Stimulated activated CD4-positive, alpha-beta T cell treated with anti-CD3 and anti-CD28 coated beads, Interleukin-15, amount 100 ng/mL, for 48 hours (primary cell): Measurements from ENCODE around the gene GNB1L.

ENCODE experiments used
- DNase-seq, 2 donors: peaks; one replicate each; pipeline ENCODE4 v3.0.0-alpha.2; 2020; ENCODE audit warnings: low read depth in 2 of 2

Gene GNB1L

DNA sequence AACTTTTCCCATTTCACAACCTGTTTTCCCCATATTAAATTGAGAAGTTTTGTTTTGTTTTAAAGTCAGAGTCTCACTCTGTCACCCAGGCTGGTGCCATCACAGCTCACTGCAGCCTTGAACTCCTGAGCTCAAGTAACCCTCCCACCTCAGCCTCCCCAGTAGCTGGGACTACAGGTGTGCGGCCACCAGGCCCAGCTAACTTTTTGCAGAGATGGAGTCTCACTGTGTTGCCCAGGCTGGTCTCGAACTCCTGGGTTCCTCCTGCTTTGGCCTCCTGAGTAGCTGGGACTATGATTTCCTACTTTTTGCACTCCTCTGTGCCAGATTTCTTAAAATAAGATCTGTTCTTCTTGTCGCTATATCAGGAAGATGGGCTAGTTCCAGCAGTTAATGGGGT, 44.9 kb downstream of the GNB1L start:
- DNase-seq, result no peak

DNA sequence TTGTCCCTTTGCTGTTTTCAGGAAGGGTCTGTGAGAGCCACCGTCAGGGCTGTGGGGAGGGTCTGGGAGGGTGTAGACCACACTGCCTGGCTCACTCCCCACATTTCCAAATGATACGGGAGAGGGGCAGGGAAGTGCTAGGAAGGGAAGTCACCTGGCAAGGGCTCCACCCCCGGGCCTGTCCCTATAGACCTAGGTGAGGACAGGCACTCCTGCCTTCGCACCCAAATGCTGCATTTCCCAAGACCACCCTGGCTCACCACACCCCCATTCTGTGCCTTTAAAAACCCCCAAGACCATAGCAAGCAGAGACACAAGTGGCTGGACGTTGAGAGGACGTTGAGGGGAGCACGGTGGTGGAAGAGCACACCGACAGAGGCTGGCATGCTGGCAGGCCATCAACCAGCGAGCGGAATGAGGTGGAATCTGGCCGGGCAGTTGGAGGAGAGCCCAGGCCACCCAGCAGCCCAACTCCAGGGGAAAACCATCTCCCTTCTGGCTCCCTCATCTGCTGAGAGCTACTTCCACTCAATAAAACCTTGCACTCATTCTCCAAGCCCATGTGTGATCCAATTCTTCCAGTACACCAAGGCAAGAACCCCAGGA, 45.7 kb downstream of the GNB1L start:
- no peak for DNase-seq

GRCh38 chr22:19807914-19808872, 46.5 kb downstream of the GNB1L start:
- no peak for DNase-seq

GRCh38 chr22:19807161-19807913, 47.3 kb downstream of the GNB1L start:
- no peak for DNase-seq

- DNase-seq, result no peak
Observed at GRCh38 chr22:19806213-19807160, 48.2 kb downstream of the GNB1L start.

DNA sequence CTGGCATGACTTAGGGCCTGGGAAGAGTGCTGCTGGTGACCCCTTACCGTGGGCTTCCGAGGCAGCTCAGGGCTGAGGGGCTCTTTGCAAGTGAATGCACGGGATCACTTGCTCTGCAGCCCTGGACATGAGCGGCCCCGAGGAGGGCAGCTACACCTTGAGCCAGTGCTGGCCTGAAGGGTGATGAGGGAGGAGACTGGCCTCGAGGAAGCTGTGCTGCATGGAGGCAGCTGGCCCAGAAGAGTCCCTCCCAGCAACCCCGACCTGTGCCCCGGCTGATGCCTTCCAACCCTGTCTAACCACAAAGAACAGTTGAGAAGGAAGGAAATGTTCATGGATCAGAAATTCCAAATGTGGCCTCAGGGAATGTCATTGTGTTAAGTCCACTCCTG, 48.9 kb downstream of the GNB1L start:
- DNase-seq, result no peak

DNA sequence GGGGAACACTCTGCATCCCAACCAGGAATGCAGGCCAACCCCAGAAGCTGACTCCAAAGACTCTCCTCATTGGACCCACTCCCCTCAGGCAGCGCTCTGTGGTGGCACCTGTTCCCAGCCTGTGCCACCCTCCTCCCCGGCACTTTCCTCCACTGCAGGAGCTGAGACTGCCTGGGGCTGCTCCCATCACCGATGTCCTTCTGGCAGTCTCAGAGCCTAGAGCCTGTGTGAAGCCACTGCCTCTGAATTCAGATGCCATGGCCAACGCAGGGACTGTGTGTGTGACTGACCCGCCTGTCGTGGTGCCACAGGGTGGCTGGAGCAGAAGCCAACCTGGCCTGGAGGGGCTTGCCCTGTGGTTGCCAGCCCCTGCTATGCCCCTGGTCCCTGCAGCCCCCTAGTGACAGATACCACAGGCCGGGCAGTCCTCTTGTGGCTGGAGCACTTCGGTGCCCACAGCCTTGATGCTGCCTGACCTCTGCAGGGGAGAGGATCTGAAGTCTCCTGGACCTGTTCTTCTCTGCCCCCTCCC, 50.9 kb downstream of the GNB1L start:
- no peak for DNase-seq

DNA sequence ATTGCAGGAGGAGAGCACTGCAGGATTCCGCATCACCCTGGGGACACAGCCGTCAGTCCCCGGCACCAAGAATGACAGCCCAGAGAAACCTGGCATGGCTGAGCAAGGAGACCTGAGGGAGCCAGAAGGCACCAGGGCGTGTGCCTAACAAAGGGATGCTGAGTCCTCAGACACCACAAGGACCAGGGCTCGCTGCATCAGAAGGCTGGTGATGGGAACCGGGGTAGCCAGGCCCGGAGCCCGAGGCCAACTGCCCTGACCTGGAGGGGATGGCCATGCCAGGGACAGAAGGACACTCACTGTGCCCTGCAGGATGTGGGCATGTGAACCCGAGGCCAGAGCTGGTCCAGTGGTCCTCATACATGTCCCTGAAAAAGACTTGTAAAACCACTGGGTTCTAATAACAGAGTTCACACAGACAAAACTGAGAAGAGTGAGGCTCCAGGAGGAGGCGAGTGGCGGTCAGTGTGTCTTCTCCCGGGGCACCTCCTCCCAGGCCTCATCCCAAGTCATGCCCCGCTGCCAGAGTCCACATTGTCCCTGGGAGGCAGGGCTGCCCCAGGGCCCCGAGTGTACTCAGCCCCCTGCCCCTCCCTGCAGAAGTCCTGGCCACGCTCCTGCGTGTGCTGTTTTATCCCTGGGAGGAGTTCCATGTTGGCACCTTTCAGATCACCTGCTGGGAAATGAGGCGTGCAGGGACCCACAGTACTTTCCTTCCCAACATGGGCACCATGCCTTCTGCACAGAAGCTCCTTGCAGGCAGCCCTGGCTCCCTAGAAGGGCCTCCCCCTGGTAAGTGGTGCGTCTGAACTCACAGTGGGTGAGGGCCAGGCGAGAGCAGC, 51.6 kb downstream of the GNB1L start:
- DNase-seq, result no peak

GRCh38 chr22:19802001-19802893, 52.4 kb downstream of the GNB1L start:
- DNase-seq, result no peak

DNA sequence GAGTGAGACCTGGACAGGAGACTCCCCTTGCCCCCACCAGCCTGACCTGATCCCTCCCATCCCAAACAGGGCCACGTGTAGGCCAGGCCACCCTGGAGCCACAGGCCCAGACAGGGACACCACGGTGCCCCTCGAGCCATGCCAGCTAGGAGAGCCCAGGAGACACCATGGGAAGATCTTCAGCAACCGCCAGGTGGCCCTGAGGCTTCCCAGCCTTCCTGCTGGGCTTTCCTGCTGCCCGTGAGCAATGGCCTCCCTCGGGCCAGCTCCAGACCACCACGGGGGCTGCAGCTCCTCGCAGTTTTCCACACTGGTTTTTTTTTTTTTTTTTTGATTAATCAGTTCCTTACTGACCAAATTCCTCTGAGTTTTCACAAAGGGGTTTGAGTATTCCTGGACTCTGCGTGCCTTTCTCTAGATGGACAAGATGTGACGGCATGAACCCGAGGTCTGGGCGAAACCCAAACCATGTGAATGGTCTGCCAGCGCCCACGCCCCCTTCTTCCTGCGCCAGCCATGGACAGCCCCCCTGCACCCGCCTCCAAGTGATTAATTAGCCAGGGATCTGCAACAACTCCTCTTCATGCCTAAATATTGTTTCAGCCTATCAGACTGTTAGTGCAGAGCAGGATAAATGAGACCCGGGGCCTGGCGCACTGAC, 53.2 kb downstream of the GNB1L start:
- no peak for DNase-seq

- no peak for DNase-seq
Observed at GRCh38 chr22:19800761-19801244, 53.9 kb downstream of the GNB1L start.

DNA sequence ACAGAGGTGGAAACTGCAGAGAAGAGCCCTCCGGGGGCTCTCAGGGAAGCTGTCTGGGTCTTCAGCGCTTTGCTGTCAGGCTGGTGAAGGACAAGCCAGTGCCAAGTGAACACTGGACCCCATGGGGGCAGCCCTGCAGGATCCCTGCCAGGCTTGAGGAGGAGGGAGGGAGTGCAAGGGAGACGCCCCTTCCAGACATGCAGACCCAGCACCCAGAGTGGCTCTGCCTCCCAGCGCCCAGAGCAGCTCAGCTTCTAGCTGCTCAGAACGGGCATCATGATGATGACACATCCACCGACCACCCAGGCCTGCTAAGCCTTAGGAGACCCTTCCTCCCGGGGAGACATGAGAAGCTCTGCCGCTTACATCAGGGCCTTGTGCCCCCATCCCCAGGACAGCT, 54.4 kb downstream of the GNB1L start:
- DNase-seq, result no peak

GRCh38 chr22:19799322-19800190, 55.1 kb downstream of the GNB1L start:
- no peak for DNase-seq

DNA sequence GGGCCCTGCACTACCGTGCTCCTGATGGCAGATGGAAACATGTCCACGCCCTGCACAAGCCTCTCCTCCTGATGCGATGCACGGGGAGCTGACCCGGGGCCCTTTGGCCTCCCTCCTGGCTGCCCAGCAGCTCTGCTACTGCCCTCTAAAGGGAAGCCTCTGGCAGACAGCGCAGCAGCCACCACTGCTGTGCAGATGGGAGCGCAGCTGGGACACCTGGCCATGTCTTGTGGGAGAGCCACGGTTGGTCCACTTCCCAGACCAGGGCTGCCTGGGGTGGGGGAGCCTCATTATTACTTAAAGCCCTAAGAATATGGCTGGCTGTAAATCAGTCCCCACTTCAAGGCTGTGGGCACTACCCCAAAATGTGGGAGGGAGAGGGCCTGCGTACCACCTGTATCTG, 55.8 kb downstream of the GNB1L start:
- DNase-seq, result no peak

DNA sequence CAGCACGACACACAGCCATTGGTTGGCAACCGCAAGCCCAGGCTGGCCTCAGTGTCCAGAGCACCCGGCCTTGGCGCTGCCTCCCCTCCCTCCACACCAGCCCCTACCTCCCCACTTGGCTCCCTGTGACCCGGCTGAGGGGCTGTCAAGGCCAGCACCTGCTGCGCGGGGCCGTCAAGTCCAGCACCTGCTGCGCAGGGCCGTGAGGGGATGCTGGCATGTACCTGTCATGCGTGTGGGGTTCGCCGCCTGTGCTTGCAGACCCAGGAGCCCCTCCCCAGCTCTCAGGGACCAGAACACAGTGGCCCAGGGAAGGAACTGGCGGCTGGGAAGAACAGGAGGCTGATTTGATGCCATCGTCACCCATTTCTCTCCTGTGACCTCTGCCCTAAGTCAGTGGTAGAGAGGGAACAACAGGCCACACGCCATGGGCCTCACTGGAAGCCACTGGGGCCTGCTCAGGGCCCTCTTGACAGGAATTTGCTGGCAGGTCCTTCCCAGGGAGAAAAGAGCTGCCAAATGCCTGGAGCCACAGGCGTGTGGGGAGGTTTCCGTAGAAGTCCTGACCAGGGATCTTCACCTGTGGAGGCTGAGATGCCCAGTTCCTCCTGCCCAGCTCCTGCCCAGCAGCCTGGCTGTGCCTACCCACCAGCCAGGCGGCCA, 56.5 kb downstream of the GNB1L start:
- no peak for DNase-seq

DNA sequence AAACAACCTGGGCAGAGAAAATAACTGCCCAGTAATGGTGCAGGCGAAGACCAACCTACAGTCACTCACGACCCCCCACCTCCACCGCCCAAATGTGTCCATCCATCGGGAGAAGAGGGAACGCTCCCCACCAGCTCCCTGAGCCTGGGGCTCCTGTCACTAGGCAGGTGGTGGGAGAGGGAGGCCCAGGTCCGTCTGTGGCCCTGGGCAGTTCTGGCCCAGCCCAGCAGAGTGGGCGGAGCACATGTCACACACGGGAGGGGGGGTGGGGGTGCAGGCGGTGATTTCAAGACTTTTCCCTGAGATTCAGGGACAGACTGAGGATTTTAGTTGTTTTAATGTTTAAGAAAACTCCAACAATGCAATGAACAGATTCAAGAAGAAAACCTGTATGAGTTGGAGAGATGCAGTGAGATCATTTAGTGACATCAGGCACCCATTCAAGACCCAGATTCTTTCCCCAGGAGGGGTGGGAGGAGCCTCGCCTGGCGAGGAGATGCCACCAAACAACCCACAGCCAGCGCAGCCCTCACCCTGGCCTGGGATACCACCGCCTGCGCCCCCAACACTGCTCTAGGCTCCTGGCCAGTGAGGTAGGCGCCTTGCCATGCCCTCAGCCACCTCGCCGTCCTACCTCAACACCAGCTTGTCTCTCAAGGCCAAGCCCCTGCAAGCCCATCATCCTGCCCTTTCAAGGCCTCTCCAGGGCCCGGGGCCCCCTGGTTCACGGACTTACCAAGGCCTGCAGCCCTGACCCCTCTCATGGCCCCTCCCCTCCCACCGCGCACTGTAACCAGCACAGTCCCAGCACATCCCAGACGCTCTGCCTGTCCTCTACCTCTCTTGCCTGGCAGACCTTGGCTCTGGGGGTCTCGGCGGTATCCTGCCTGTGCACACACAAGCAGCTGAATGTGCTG, 57.3 kb downstream of the GNB1L start:
- no peak for DNase-seq
